Measurements from ENCODE around the gene HLA-B. TPM values are rescaled to one million over a fixed set of nuclear protein-coding genes. Genes with fewer than 3 reads are reported as not detected.
A peak's percentile ranks its signal among the peaks of the same experiment; 100 is the strongest.
"Not testable (repeated sequence)": the region's sequence is repeated elsewhere in the genome, so short reads cannot be mapped to it uniquely, and the experiment has no call there.

The HLA-B gene
- total RNA-seq, 1 experiment from 2014 or later = 415 TPM

- DNase-seq (ENCODE audit: low read depth) = peak; percentile 62
Observed at GRCh38 chr6:31383149-31383548, 26.2 kb upstream of the HLA-B start.

- no peak for DNase-seq (ENCODE audit: low read depth)
Observed at GRCh38 chr6:31381666-31382065, 24.7 kb upstream of the HLA-B start.

DNA sequence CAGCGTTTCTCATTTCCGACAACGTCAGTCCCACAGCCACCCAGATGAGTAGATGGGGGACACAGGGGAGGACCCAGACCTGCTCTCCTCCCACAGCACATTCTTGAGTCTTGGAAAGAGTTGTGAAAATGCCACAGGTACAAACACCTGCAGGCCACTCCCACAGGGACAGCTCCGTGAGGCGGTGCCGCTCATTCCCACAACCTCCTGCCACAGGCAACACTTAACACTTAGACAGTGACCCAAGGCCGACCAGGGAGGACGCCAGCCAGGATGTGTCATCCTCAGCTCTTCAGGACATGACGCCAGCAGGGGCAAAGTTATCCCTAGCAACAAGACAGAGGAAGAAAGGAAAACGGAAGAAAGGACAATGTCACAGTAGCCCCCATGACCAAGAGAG is 22.9 kb upstream of the HLA-B start:
- DNase-seq (ENCODE audit: low read depth) = peak; percentile 57

DNA sequence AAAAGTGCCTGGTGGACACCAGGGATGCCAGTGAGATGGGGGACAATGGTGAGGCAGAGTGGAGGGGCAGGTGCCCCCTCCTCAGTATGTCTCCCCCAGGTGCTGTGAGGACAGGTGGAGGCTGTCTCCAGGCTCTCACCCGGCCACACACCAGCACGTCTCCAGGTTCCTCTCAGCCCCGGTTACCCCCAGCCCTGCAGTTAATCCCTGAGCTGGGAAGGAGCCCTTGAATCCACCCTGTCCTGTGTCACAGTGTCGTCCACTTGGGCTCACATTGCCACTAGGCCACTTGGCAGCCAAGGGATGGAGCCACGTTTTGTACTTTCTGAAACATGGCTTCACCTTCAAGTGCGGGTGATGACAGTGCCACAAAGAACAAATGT is 21.7 kb upstream of the HLA-B start:
- no peak for DNase-seq (ENCODE audit: low read depth)

DNA sequence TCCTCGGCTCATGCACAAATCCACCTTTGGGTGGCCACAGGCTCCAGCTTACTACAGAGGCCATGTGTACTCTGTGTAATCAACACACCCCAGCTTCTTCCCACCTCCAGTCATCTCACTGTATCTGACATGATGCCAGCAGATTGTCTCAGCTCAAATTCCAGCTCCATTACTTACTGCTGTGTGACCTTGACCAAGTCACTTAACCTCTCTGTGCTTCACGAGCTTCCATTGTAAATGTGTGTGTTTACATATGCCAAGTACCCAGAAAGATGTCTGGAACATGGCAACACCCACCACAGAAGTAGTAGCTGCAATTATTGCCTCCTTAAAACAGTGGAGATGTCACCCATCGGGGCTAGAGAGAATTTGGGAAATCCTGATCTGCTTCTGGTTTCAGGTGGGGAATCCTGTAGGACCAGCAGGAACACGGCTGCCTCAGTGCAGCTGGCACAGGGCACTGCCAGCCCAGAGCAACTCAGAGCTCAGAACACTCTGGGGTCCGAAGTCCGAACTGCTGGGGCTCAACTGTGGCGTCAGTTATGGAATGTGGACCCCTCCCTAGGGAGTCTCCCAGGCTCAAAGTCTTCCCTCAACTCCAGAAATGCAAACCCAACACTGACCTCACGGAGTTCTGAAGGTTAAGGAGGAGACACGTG is 21.2 kb upstream of the HLA-B start:
- DNase-seq (ENCODE audit: low read depth) = no peak

- no peak for DNase-seq (ENCODE audit: low read depth)
Observed at GRCh38 chr6:31377029-31377428, 20.1 kb upstream of the HLA-B start.

DNA sequence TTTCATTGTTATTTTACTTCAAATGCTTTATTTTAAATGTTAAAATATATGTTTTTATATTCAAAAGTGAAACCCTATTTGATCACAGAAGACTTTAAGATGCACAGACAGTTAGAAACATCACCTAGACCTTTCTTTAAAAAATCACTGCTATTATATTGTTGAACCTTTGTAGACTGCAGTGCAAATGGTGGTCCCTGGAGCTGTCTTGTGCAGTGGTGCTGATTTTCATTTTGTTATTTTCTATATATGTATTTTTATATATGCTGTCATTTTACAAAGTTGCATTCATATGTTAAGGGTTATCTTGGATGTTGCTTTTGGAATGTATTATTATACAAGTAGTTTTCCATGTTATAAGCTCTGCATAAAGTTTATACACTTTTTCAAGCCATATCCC is 18.7 kb upstream of the HLA-B start:
- DNase-seq (ENCODE audit: low read depth) = no peak

- DNase-seq (ENCODE audit: low read depth) = not testable (repeated sequence)
Observed at GRCh38 chr6:31374118-31374517, 17.1 kb upstream of the HLA-B start.

GRCh38 chr6:31368461-31368860 is 11.5 kb upstream of the HLA-B start:
- DNase-seq (ENCODE audit: low read depth) = no peak

GRCh38 chr6:31366693-31367470 is 9.9 kb upstream of the HLA-B start:
- DNase-seq (ENCODE audit: low read depth) = peak; percentile 96

GRCh38 chr6:31365864-31366263 is 8.9 kb upstream of the HLA-B start:
- no peak for DNase-seq (ENCODE audit: low read depth)

DNA sequence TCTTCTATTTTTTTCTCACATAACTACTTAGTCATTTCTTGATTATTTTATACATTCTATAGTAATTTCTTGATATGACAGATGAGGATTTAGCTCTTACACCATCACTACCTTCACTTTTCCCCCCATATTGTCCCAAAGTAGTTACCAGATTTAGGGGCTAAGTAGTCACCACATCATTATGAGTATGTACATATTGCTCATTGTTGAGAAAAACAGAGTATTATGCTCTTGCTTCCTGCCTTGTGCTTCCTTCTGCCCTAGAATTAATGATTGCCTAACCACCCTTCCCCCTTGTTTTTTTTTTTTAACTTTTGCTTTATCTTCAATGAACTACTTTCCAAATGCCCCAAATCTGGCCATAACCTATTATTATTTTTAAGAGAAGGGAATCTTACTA is 6.8 kb upstream of the HLA-B start:
- no peak for DNase-seq (ENCODE audit: low read depth)

DNA sequence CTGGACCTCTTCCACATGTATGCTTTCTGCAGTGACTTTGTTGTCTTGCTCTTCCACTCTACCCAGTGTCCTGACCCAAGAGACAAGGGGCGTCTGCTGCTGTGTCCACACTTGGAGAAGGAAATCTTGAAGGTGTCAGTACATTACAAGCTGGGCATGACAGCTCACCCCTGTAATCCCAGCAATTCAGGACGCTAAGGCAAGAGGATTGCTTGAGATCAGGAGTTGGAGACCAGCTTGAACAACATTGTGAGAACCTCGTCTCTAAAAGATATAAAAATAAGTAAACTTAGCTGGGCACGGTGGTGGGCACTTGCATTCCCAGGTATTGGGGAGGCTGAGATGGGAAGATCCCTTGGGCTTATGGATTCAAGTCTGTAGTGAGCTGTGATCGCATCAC is 5.8 kb upstream of the HLA-B start:
- DNase-seq (ENCODE audit: low read depth) = no peak

DNA sequence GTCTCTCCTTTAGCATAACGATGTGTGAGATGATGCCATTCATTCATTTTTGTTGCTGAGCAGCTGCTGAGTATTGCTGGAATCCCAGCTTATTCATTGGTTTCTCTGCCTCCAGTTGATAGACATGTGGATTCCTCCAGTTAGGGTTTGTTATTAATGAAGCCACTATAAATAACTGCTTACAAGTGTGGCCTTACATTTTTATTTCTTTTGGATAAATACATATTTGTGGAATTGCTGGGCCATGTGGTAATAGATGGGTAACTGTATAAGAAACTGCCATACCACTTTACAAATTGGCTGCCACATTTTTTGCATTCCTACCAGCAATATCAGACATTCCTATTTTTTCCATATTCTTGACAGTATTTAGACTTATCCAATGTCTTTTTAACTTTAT is 2.6 kb upstream of the HLA-B start:
- no peak for DNase-seq (ENCODE audit: low read depth)

GRCh38 chr6:31358302-31358701 is 1.3 kb upstream of the HLA-B start:
- no peak for DNase-seq (ENCODE audit: low read depth)

DNA sequence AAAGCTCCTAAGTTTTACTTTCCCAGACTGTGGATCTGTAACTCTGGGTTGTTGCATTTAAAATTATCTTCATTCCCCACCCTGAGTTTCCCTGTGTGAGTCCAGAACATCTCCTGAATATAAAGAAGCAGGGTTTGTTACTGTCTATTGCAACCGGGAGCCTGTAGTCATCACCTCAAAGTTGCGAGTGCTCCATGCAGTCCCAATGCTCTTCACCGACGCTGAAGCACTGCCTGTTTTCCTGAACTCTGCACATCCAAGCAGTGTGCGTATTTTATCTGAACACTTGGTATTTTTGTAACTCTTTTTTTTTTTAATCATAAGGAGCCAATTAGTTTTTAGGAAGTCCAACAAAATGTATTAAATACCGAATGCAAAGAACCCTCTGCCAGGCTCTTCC is 907 bp upstream of the HLA-B start:
- DNase-seq (ENCODE audit: low read depth) = no peak

- peak; percentile 44 for DNase-seq (ENCODE audit: low read depth)
Observed at GRCh38 chr6:31356216-31356945, 598 bp downstream of the HLA-B start.

DNA sequence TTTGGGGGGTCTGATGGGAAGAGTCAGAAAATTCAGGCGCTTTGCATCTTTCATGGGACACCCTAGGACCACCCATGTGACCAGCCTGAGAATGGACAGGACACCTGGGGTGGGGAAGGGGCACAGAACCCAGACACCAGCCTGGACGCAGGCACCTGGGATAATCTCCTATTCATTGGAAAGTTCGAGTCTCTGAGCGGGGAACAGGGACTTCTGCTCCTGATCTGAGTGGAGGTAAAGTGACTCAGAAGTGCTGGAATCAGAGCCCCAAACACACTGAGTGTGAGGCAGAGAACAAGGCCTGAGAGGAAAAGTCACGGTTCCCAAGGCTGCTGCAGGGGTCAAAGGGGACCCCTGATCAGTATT is 1.4 kb downstream of the HLA-B start:
- DNase-seq (ENCODE audit: low read depth) = no peak

- DNase-seq (ENCODE audit: low read depth) = no peak
Observed at GRCh38 chr6:31354864-31355582, 2.0 kb downstream of the HLA-B start.

DNA sequence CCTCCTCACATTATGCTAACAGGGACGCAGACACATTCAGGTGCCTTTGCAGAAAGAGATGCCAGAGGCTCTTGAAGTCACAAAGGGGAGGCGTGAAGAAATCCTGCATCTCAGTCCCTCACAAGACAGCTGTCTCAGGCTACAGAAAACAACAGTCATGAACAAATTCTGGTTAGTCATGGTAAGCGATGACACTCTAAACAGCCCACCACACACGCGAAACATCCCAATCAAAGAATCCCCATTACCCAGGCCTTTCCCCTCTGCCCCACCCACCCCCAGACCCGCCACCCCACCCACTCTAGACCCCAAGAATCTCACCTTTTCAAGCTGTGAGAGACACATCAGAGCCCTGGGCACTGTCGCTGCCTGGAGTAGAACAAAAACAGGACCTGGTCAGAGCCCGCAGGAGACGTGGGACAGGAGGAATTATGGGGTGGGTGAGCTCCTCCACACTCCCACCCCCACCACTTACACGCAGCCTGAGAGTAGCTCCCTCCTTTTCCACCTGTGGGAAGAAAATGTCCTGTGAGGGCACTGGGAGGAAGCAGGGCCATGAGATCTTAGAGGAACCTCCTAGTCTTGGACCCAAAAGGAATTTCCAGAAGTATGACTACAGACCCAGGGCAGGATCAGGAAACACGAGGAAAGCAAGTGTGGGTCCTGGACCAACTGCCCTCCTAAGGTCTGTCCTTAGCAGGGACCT is 2.7 kb downstream of the HLA-B start:
- no peak for DNase-seq (ENCODE audit: low read depth)

GRCh38 chr6:31353384-31353945 is 3.5 kb downstream of the HLA-B start:
- DNase-seq (ENCODE audit: low read depth) = no peak

Measured in Daoy (cell line).